HEK293 (cell line): ENCODE measurements around the gene CMBL.

Experiments used
- CTCF ChIA-PET: fragments of 350-600 bp; formaldehyde crosslinking; extraction: SDS; loops from one replicate; lab custom pipeline; 2021; ENCODE audit warnings: antibody characterized with exemption; lab: Yijun Ruan, JAX
- POLR2A ChIA-PET: fragments of 300-600 bp; formaldehyde crosslinking; extraction: SDS; loops from one replicate; lab custom pipeline; 2020; ENCODE audit warnings: antibody characterized with exemption, inconsistent platforms; lab: Yijun Ruan, JAX
- H3K27ac ChIP-seq: fragments of 200-500 bp; sonication (Bioruptor generic); 2 replicates; pipeline ENCODE4 v1.5.1; 2014; ENCODE audit warnings: low read depth, low read length, control low read depth, inconsistent platforms; ENCODE audit errors: extremely low read depth
- H3K36me3 ChIP-seq, 2 experiments: fragments of 200-500 bp in 1 of 2; sonication (Bioruptor generic) in 1 of 2; 1 replicate in 1 of 2; 2 replicates in 1 of 2; pipeline ENCODE4 v1.5.1; 2014 to 2017; ENCODE audit warnings: inconsistent platforms in 2 of 2, low read length in 2 of 2; ENCODE audit not compliant: control insufficient read depth in 2 of 2, insufficient read depth in 1 of 2
- H3K4me1 ChIP-seq: fragments of 200-500 bp; sonication (Bioruptor generic); 2 replicates; pipeline ENCODE4 v1.5.1; 2014; ENCODE audit warnings: mild to moderate bottlenecking, low read length, inconsistent platforms; ENCODE audit not compliant: control insufficient read depth, insufficient read depth
- H3K4me3 ChIP-seq: 2 replicates; pipeline ENCODE4 v1.5.1; 2011; ENCODE audit warnings: low read depth, mild to moderate bottlenecking, control low read depth, low read length, moderate library complexity
- H3K9me3 ChIP-seq: fragments of 200-500 bp; sonication (Bioruptor generic); 2 replicates; pipeline ENCODE4 v1.5.1; 2014; ENCODE audit warnings: low read depth, low read length, inconsistent platforms; ENCODE audit not compliant: control insufficient read depth, insufficient read depth
- KLF1 ChIP-seq: fragments of 450-650 bp; formaldehyde crosslinking; IDR thresholded peaks from 2 replicates; pipeline ENCODE4 v1.5.1; 2016; ENCODE audit warnings: missing biosample characterization, missing genetic modification characterization
- KLF8 ChIP-seq: fragments of 450-650 bp; formaldehyde crosslinking; IDR thresholded peaks from 2 replicates; pipeline ENCODE4 v1.5.1; 2016; ENCODE audit warnings: missing biosample characterization, missing genetic modification characterization
- TSHZ1 ChIP-seq: fragments of 450-650 bp; formaldehyde crosslinking; IDR thresholded peaks from 2 replicates; pipeline ENCODE4 v1.5.1; 2016; ENCODE audit warnings: missing biosample characterization, missing genetic modification characterization, borderline replicate concordance
- ZBTB21 ChIP-seq: fragments of 450-650 bp; formaldehyde crosslinking; IDR thresholded peaks from 2 replicates; pipeline ENCODE4 v1.5.1; 2017; ENCODE audit warnings: missing biosample characterization, missing genetic modification characterization
- ZBTB48 ChIP-seq: fragments of 450-650 bp; formaldehyde crosslinking; IDR thresholded peaks from 2 replicates; pipeline ENCODE4 v1.5.1; 2016; ENCODE audit warnings: missing biosample characterization, missing genetic modification characterization
- ZBTB7A ChIP-seq: fragments of 450-650 bp; formaldehyde crosslinking; IDR thresholded peaks from 2 replicates; pipeline ENCODE4 v1.5.1; 2016; ENCODE audit warnings: low read depth, missing biosample characterization, missing genetic modification characterization
- ZFP3 ChIP-seq: fragments of 450-650 bp; formaldehyde crosslinking; IDR thresholded peaks from 2 replicates; pipeline ENCODE4 v1.5.1; 2016; ENCODE audit warnings: low read depth, missing biosample characterization, missing genetic modification characterization
- ZFP69B ChIP-seq: fragments of 450-650 bp; formaldehyde crosslinking; IDR thresholded peaks from 2 replicates; pipeline ENCODE4 v1.5.1; 2016; ENCODE audit warnings: missing biosample characterization, missing genetic modification characterization
- ZNF121 ChIP-seq: fragments of 450-650 bp; formaldehyde crosslinking; IDR thresholded peaks from 2 replicates; pipeline ENCODE4 v1.5.1; 2016; ENCODE audit warnings: missing biosample characterization, missing genetic modification characterization
- ZNF132 ChIP-seq: fragments of 450-650 bp; formaldehyde crosslinking; IDR thresholded peaks from 2 replicates; pipeline ENCODE4 v1.5.1; 2017; ENCODE audit warnings: missing biosample characterization, missing genetic modification characterization, borderline replicate concordance
- ZNF146 ChIP-seq: fragments of 450-650 bp; formaldehyde crosslinking; IDR thresholded peaks from 2 replicates; pipeline ENCODE4 v1.5.1; 2016; ENCODE audit warnings: missing biosample characterization, missing genetic modification characterization
- ZNF202 ChIP-seq: fragments of 450-650 bp; formaldehyde crosslinking; IDR thresholded peaks from 2 replicates; pipeline ENCODE4 v1.5.1; 2016; ENCODE audit warnings: missing biosample characterization, missing genetic modification characterization, borderline replicate concordance
- ZNF211 ChIP-seq: fragments of 450-650 bp; formaldehyde crosslinking; IDR thresholded peaks from 2 replicates; pipeline ENCODE4 v1.5.1; 2016; ENCODE audit warnings: low read depth, missing biosample characterization, missing genetic modification characterization
- ZNF248 ChIP-seq: fragments of 450-650 bp; formaldehyde crosslinking; IDR thresholded peaks from 2 replicates; pipeline ENCODE4 v1.5.1; 2017; ENCODE audit warnings: missing biosample characterization, missing genetic modification characterization
- ZNF324 ChIP-seq: fragments of 450-650 bp; formaldehyde crosslinking; IDR thresholded peaks from 2 replicates; pipeline ENCODE4 v1.5.1; 2016; ENCODE audit warnings: missing biosample characterization, missing genetic modification characterization
- ZNF366 ChIP-seq: fragments of 450-650 bp; formaldehyde crosslinking; conservative IDR thresholded peaks from 2 replicates; pipeline ENCODE4 v1.5.1; 2016; ENCODE audit warnings: missing biosample characterization, missing genetic modification characterization
- ZNF398 ChIP-seq: fragments of 450-650 bp; formaldehyde crosslinking; IDR thresholded peaks from 2 replicates; pipeline ENCODE4 v1.5.1; 2017; ENCODE audit warnings: missing biosample characterization, missing genetic modification characterization
- ZNF404 ChIP-seq: fragments of 450-650 bp; formaldehyde crosslinking; IDR thresholded peaks from 2 replicates; pipeline ENCODE4 v1.5.1; 2017; ENCODE audit warnings: missing biosample characterization, missing genetic modification characterization
- ZNF521 ChIP-seq: fragments of 450-650 bp; formaldehyde crosslinking; IDR thresholded peaks from 2 replicates; pipeline ENCODE4 v1.5.1; 2017; ENCODE audit warnings: missing biosample characterization, mild to moderate bottlenecking, missing genetic modification characterization
- ZNF529 ChIP-seq: fragments of 450-650 bp; formaldehyde crosslinking; IDR thresholded peaks from 2 replicates; pipeline ENCODE4 v1.5.1; 2017; ENCODE audit warnings: missing genetic modification characterization, missing biosample characterization; ENCODE audit not compliant: insufficient replicate concordance
- ZNF530 ChIP-seq: fragments of 450-650 bp; formaldehyde crosslinking; IDR thresholded peaks from 2 replicates; pipeline ENCODE4 v1.5.1; 2016; ENCODE audit warnings: low read depth, missing biosample characterization, missing genetic modification characterization
- ZNF561 ChIP-seq: fragments of 450-650 bp; IDR thresholded peaks from 2 replicates; pipeline ENCODE4 v1.5.1; 2018; ENCODE audit warnings: missing biosample characterization, missing genetic modification characterization, borderline replicate concordance
- ZNF707 ChIP-seq: fragments of 450-650 bp; formaldehyde crosslinking; IDR thresholded peaks from 2 replicates; pipeline ENCODE4 v1.5.1; 2016; ENCODE audit warnings: missing biosample characterization, missing genetic modification characterization
- ZNF747 ChIP-seq: fragments of 450-650 bp; formaldehyde crosslinking; IDR thresholded peaks from 2 replicates; pipeline ENCODE4 v1.5.1; 2016; ENCODE audit warnings: missing biosample characterization, missing genetic modification characterization
- ZNF76 ChIP-seq: fragments of 450-650 bp; formaldehyde crosslinking; IDR thresholded peaks from 2 replicates; pipeline ENCODE4; 2016; ENCODE audit warnings: low read depth, missing biosample characterization, missing genetic modification characterization, borderline replicate concordance
- ZNF768 ChIP-seq: fragments of 450-650 bp; formaldehyde crosslinking; IDR thresholded peaks from 2 replicates; pipeline ENCODE4 v1.5.1; 2018; ENCODE audit warnings: missing biosample characterization, mild to moderate bottlenecking, missing genetic modification characterization
- ZNF777 ChIP-seq: fragments of 450-650 bp; formaldehyde crosslinking; IDR thresholded peaks from 2 replicates; pipeline ENCODE4 v1.5.1; 2017; ENCODE audit warnings: missing biosample characterization, missing genetic modification characterization, borderline replicate concordance
- ZNF843 ChIP-seq: fragments of 450-650 bp; formaldehyde crosslinking; IDR thresholded peaks from 2 replicates; pipeline ENCODE4 v1.5.1; 2016; ENCODE audit warnings: missing biosample characterization, missing genetic modification characterization
- ZSCAN16 ChIP-seq: fragments of 450-650 bp; formaldehyde crosslinking; IDR thresholded peaks from 2 replicates; pipeline ENCODE4 v1.5.1; 2016; ENCODE audit warnings: missing biosample characterization, missing genetic modification characterization
- ZSCAN18 ChIP-seq: fragments of 450-650 bp; formaldehyde crosslinking; IDR thresholded peaks from 2 replicates; pipeline ENCODE4 v1.5.1; 2016; ENCODE audit warnings: missing biosample characterization, missing genetic modification characterization
- TF ChIP-seq, protein P1 (sequence below): fragments of 450-650 bp; formaldehyde crosslinking; IDR thresholded peaks from 2 replicates; pipeline ENCODE4 v1.5.1; 2016; ENCODE audit warnings: missing biosample characterization, missing genetic modification characterization

The CMBL gene

DNA sequence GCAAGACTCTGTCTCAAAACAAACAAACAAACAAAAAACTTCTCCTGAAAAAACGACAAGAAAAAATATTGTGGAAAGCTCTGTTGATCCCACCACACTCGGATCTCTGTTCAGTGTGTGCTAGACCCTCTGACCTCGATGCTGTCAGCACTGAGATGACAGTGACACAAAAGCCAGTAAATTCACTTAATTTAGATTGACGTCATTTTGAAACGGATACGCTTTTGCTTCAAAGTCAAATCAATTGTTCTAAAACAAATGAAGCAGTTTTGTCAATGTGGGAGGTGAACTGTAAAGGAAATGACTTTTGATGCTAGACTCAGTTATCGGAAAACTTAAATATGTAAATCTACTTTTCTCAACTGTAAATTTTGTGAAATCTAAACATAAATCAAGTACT lies 31.0 kb downstream of the CMBL start:
- ChIA-PET CTCF (interaction anchor here (0.9 kb wide), 1 partner anchor 28 kb away, joined by 3 read pairs; no protein-coding TSS in a partner anchor), POLR2A (interaction anchor here (0.6 kb wide), 1 partner anchor 21 kb away, joined by 4 read pairs; no protein-coding TSS in a partner anchor)
- H3K4me3 ChIP-seq = no peak overlapping the region
- no peaks in the 10 kb centered on the region; a peak in 1 of 3 replicates for H3K36me3 ChIP-seq
- TF ChIP-seq ZNF777 (tag by site-specific recombination) (no peak), ZNF530 (tag by site-specific recombination) (no peak), ZSCAN16 (tag by site-specific recombination) (no peak), ZNF324 (tag by site-specific recombination) (no peak), ZFP69B (tag by site-specific recombination) (no peak), ZNF202 (tag by site-specific recombination) (no peak), ZBTB21 (tag by site-specific recombination) (no peak), ZNF132 (no peak), ZSCAN18 (tag by site-specific recombination) (no peak), ZNF529 (tag by site-specific recombination) (no peak), ZNF561 (tag by site-specific recombination) (no peak), ZFP3 (tag by site-specific recombination) (no peak), ZNF521 (tag by site-specific recombination) (no peak), ZNF843 (no peak), ZNF366 (tag by site-specific recombination) (no peak), ZNF146 (no peak), KLF1 (no peak)
- TF ChIP-seq, protein P1, sequence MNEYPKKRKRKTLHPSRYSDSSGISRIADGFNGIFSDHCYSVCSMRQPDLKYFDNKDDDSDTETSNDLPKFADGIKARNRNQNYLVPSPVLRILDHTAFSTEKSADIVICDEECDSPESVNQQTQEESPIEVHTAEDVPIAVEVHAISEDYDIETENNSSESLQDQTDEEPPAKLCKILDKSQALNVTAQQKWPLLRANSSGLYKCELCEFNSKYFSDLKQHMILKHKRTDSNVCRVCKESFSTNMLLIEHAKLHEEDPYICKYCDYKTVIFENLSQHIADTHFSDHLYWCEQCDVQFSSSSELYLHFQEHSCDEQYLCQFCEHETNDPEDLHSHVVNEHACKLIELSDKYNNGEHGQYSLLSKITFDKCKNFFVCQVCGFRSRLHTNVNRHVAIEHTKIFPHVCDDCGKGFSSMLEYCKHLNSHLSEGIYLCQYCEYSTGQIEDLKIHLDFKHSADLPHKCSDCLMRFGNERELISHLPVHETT (tag by site-specific recombination) = no peak
- no peak overlapping the region for H3K27ac ChIP-seq
- H3K9me3 ChIP-seq = no peaks in the 10 kb centered on the region
- no peaks in the 10 kb centered on the region for H3K4me1 ChIP-seq

- H3K4me3 ChIP-seq = no peak overlapping the region
- ChIA-PET CTCF (interaction anchor here (1.3 kb wide), 1 partner anchor 8 kb away, joined by 6 read pairs; no protein-coding TSS in a partner anchor), POLR2A (interaction anchor here (0.7 kb wide), 1 partner anchor 77 kb away, joined by 3 read pairs; the partner anchor contains the start of gene MARCHF6)
- H3K9me3 ChIP-seq = no peaks in the 10 kb centered on the region
- H3K4me1 ChIP-seq = no peaks in the 10 kb centered on the region
- H3K36me3 ChIP-seq = no peaks in the 10 kb centered on the region; a peak in 1 of 3 replicates
- H3K27ac ChIP-seq = no peak overlapping the region
- TF ChIP-seq ZNF747 (no peak), ZNF707 (tag by site-specific recombination) (no peak), ZNF121 (no peak), ZNF768 (tag by site-specific recombination) (no peak), ZNF211 (no peak), ZBTB48 (no peak), ZNF404 (no peak), KLF8 (tag by site-specific recombination) (no peak), TSHZ1 (no peak), ZNF76 (tag by site-specific recombination) (no peak), ZBTB7A (tag by site-specific recombination) (no peak), ZNF398 (tag by site-specific recombination) (no peak), ZNF248 (no peak)
Observed at GRCh38 chr5:10275991-10276390, 31.7 kb downstream of the CMBL start.
